G401 (cell line): Measurements from ENCODE around the gene HSD17B11. TPM values are rescaled to one million over a fixed set of nuclear protein-coding genes. Genes with fewer than 3 reads are reported as not detected.
"Not testable (repeated sequence)": the region's sequence is repeated elsewhere in the genome, so short reads cannot be mapped to it uniquely, and the experiment has no call there.

Experiments used
- DNase-seq: peaks from one replicate; pipeline ENCODE4 v3.0.0-alpha.2; 2015; ENCODE audit warnings: low spot score
- in situ Hi-C: cut with HindIII; loops from 2 replicates; pipeline ENCODE4 v1.10.0; 2016; ENCODE audit warnings: low sequenced_read_pairs, mixed read lengths
- total RNA-seq: library from RNA; depleted of rRNA; stranded (reverse); fragments of >200 nt; shearing (Covaris generic); gene quantifications from 2 replicates; pipeline ENCODE4 v1.2.3, GENCODE V29; 2014; rRNA removed

The HSD17B11 gene
- total RNA-seq, 1 experiment from 2014 or later, result 25.9 TPM

DNA sequence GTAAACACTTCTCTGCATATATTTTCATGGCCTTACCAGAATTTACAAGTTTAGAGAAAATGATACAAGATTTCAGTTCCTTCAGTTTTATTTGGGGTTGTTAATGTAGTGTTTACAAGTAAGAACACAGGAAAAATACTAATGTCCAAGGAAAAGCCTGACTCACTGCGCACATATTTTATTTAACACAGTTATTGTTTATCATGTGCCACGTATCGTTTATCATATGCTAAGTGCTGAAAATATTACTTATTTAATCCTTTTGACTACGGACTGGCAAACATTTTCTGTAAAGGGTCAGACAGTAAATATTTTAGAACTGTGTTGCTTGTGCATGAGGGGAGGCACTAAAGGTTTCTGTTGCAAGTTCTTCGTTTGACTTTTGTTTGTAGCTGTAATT lies 69.1 kb downstream of the HSD17B11 start:
- no peak for DNase-seq
- in situ Hi-C loops, result no loop called here

DNA sequence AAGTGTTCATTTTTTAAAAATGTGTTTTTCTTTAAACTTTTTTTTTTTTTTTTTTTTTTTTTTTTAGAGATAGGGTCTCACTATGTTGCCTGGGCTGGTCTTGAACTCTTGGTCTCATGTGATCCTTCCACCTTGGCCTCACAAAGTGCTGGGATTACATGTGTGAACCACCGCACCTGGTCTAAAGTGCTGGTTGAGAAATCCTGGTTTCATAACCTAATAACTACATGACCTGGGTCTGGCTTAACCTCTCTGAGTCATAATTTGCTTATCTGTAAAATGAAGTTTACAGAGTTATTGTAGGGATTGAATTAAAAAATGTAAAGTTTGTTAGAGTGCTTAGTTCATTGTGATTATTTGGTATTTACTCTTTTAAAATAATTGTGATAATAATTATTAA lies 73.5 kb downstream of the HSD17B11 start:
- DNase-seq, result no peak
- in situ Hi-C loops, result no loop called here

DNA sequence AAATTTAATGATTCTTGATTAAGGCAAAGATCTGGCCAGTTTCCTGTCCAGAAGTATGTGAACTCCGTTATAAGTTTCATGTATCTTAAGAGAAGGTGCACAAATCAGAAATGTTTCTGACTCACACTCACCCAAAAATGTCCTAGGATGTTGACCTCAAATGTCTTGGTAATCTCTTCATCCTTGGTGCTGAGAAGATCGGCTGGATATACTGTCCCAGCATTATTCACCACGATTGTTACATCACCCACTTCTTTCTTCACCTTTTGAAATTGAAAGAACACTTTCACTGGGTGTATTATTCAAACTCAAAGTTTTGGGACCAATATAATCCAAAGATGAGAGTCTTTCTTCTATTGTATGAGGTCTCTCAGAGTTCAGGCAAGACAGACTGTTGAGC lies 74.0 kb downstream of the HSD17B11 start:
- in situ Hi-C loops, result no loop called here
- DNase-seq, result no peak

DNA sequence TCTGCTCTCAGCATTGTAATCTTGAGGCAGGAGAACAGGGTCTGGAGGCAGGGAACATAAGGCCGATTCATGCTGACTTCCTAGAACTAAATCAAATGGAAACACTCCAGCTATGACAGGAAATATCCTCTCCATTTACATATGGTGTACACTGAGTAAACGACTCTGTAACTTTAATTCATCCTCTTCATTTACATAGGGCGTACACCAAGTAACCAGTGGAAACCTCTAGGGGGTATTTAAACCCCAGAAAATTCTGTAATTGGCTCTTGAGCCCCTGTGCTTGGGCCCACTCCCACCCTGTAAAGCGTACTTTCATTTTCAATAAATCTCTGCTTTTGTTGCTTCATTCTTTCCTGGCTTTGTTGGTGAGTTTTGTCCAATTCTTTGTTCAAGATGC lies 76.0 kb downstream of the HSD17B11 start:
- in situ Hi-C loops, DNase-seq: not testable (repeated sequence)

DNA sequence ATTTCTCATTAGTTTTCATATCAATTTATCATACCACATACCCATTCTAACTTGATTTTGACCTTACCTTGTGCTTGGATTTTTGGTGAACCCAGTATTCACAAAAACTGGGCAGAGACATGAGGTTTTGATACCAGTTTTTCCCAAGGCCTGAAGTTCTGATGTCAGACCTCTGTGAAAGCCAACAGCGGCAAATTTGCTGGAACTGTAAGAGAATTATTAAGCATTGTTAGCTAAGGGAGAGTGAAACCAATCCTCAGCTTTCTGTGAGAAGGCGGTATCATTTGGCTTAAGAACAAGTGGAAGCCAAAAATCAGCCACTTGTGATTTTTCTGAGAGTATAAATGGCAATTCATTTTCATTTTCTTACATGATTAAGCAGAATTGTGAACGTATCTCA lies 77.2 kb downstream of the HSD17B11 start:
- in situ Hi-C loops, result no loop called here
- no peak for DNase-seq

DNA sequence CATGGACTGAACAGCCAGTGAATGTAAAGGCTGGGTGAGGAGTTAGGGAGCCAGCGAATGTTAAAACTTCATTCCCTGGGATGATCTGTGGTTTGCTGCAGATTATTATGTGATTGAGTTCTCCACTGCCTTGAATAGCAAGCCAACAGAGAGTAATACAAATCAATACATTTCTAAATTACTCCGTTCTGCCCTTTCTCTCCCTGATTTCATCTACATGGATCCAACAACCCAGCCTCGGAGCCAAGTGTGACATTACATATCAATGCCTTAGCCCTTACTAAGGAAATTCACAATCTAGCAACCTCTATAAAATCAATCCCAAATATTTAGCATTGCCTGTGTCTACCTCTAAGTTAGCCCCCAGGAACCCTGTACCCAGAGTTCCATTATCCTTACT lies 79.3 kb downstream of the HSD17B11 start:
- DNase-seq, result no peak
- in situ Hi-C loops, result no loop called here

DNA sequence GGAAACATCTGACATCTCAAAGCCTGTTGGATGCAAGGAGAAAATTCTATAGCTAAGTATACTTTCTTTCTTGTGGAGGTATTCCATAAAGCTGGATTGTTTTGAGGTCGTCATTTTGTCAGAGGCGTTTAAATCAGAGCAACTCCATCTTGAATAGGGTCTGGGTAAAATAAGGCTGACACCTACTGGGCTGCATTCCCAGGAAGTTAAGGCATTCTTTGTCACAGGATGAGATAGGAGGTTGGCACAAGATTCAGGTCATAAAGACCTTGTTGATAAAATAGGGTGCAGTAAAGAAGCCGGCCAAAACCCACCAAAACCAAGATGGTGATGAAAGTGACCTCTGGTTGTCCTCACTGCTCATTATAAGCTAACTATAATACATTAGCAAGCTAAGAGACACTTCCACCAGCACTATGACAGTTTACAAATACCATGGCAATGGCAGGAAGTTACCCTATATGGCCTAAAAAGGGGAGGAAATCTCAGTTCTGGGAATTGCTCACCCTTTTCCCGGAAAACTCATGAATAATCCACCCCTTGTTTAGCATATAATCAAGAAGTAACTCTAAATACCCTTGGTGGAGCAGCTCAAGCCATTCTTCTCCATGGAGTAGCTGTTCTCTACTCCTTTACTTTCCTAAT lies 80.2 kb downstream of the HSD17B11 start:
- in situ Hi-C loops, result no loop called here
- DNase-seq, result no peak

DNA sequence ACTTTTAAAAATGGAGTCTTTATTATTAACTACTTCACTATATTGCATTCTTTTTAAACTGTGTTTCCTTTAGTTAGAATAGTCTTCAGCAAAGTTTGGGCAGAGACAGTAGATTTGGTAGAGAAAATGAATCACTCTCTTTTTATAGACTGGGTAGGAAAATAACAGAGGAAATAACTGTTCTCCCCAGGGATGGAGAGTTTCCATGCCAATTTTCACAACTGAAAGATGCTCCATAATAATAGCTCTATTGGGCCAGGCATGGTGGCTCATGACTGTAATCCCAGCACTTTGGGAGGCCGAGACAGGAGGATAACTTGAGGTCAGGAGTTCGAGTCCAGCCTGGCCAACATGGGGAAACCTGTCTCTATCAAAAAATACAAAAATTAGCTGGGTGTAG lies 81.4 kb downstream of the HSD17B11 start:
- no peak for DNase-seq
- in situ Hi-C loops, result no loop called here

DNA sequence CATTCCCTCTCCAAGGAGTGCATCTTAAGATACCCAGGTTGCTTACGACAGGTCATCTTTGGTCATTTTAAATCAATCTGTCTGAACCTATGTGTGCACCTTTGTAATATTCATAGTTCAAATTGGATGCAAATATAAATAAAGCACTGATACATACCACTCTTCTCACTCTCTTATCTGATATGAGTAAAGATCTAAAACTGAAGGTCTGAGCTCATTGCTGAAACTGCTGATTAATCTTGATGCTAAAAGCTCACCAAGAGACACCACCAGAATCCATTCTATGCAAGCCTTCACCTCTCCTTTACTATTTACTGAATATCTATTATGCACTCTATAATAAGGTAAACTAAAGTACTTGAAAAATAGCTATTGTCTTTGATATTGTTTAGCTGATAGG lies 84.9 kb downstream of the HSD17B11 start:
- no peak for DNase-seq
- in situ Hi-C loops, result no loop called here

DNA sequence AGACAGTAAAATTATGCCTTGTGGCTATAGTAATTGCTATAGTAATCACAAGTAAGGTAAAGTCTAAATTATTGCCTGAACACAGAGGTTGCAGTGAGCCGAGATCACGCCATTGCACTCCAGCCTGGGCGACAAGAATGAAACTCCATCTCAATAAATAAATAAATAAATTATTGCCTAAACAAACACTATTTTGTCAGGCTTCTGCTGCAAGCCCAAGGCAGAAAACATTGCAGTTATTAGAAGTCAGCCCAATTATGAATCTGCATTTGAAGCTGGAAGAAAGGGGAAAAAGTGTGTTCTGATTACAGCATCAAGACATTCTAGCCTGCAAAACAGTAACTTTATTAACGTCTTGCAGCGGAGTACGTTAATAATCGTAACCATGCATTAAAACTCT lies 85.4 kb downstream of the HSD17B11 start:
- in situ Hi-C loops, result no loop called here
- DNase-seq, result no peak

DNA sequence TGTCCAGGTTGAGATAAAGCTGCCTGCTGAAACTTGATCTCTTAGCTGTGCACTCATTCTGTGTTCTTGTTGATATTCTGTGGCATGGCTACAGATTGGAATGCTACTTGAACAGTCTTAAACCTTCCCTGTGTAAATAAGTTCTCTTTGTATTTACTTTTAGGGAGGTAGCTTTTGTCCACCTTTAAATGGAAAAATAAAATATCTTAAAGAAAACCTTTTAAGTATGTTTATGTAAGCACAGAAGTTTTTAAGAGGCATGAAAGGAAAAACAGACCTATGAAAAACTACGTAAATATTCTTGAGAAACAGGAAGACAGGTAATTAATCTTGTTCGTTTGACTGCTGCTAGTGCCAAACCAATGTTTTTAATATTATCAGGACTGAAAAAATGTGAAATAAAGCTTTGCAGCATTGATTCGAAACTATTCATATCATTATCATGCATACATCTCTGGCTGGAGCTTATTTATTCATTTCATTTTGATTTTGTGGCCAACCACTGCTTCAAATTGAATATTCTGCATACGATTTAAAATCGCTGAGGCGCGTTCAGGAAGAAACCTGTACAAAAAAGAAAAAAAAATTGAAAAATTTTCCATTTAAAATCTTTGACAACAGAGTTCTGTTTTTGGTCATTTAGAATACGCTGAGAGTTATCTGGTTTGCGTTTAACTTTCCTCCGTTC lies 86.1 kb downstream of the HSD17B11 start:
- in situ Hi-C loops, result no loop called here
- DNase-seq, result no peak

DNA sequence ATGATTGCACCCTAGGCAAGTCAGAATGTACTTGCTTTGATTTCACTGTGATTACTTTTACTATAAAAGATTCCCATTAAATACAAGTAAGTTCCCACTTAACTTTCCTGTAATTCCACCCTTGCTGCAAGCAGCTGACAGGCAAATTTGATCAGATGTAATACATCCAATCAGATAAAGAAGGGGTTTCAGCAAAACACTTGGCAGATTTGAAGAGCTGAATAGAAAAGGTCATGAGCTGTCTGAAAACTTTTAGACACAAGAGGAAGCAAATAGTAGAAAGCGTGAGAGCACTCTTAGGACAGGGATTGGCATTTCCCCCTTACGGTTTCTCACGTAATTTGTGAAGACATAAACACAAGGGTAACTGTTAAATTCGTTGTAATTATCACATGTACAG lies 91.1 kb downstream of the HSD17B11 start:
- no peak for DNase-seq
- in situ Hi-C loops, result no loop called here

DNA sequence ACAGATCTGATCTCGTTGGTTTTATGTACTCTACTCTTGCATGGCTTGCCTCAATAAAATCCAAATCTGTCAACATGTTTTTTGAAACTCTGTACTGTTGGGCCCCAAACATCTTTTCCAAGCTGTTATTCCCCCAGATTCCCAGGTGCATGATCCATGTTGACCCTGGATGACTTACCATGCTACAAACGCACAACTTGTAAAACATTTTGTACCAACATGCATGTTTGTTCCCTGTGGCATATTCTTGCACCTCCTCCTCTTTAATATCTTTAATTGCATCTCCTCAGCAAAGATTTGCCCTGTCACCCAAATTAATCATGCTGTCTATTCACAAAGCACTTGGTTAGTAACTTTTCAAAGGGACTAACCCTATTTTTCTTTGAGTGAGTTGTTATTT lies 92.6 kb downstream of the HSD17B11 start:
- in situ Hi-C loops, result no loop called here
- DNase-seq, result no peak

DNA sequence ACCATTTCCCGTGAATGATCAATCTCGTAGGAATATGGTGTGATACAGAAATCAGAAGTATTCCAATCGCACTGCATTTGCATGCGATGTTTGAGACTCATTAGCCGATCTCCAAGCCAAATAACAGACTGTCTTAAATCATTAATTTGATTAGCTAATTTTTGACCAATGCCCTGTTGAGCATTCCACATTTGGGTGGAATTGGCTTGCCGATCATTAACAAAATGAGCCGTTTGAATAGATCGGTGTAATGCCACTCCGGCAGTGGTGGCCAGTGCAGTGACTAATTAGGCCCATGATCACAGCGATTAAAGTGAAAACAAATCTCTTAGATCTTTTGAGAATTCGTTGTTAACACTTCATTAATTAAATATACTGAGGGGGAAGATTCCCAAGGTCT lies 96.1 kb downstream of the HSD17B11 start:
- in situ Hi-C loops, DNase-seq: not testable (repeated sequence)

DNA sequence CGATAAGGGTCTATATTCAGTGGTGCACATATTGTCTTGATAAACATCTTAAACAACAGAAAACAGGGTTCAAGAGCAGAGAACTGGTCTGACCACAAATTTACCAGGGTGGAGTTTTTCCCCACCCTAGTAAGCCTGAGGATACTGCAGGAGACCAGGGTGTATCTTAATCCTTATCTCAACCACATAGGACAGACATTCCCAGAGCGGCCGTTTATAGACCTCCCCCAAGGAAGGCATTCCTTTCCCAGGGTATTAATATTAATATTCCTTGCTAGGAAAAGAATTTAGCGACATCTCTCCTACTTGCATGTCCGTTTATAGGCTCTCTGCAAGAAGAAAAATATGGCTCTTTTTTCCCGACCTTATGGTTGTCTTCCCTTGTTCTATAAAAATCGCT lies 97.1 kb downstream of the HSD17B11 start:
- in situ Hi-C loops, DNase-seq: not testable (repeated sequence)

DNA sequence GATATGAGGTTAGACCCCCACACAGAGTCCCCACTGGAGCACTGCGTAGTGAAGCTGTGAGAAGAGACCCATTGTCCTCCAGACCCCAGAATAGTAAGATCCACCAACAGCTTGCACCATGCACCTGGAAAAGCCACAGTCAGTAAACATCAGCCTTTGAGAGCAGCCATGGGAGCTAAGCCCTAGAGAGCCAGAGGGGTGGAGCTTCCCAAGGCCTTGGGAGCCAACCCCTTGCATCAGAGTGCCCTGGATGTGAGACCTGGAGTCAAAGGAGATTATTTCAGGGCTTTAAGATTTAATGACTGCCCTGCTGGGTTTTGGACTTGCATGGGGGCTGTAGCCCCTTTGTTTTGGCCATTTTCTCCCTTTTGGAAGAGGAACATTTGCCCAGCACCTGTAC lies 104.0 kb downstream of the HSD17B11 start:
- DNase-seq, result no peak
- in situ Hi-C loops, result no loop called here

Other genes with a start within 250 kb of the HSD17B11 start
- 8.3 and 13.4 TPM in 2 replicates for gene KLHL8, start 170.6 kb downstream of the HSD17B11 start, total RNA-seq
- gene HSD17B13, start 68.3 kb downstream of the HSD17B11 start, total RNA-seq, result not detected in 2 replicates
- 36.6 and 40.8 TPM in 2 replicates for gene NUDT9, start 31.4 kb upstream of the HSD17B11 start, total RNA-seq
- gene SPARCL1, start 138.2 kb upstream of the HSD17B11 start, total RNA-seq, result not detected in 2 replicates
- not detected in 2 replicates for gene DSPP, start 217.3 kb upstream of the HSD17B11 start, total RNA-seq